ENCODE results near the gene GPHB5. TPM values are rescaled to one million over a fixed set of nuclear protein-coding genes. Genes with fewer than 3 reads are reported as not detected.

GPHB5 gene, protein sequence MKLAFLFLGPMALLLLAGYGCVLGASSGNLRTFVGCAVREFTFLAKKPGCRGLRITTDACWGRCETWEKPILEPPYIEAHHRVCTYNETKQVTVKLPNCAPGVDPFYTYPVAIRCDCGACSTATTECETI
- not detected in 2 replicates for total RNA-seq

DNA sequence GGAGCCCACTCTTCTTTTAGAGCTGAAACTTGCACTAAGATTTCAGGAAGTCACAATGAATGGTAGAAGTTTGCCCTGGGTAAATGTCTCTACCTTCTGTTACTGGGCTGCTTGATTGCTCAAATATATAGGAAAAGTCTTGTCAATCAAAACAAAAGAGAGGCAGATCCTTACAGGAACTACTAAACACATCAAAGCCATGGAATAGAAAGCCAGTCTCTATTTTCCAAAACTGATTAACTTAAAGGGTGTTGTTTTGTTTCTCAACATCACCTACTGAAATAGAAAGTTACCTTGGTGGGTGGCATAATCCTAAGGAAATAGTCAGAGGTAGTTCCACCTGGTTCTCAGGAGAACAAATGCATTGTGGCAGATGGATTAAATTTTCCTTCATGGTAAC is at the start of gene GPHB5:
GPHB5 (minus strand) TSS at position 101 of the 400 bp plus-strand sequence. CDS start 1,086 bp downstream, outside the sequence.
- Histone ChIP-seq H3K4me3 (ENCODE audit: low read depth, low read length) (no peak within 1 kb of the TSS), H3K36me3 (ENCODE audit: control insufficient read depth, insufficient read depth, low read length) (no peaks in the 10 kb centered on the region), H3K27me3 (ENCODE audit: control insufficient read depth, insufficient read depth, low read length) (no peaks in the 10 kb centered on the region)
- TF ChIP-seq, protein P1, sequence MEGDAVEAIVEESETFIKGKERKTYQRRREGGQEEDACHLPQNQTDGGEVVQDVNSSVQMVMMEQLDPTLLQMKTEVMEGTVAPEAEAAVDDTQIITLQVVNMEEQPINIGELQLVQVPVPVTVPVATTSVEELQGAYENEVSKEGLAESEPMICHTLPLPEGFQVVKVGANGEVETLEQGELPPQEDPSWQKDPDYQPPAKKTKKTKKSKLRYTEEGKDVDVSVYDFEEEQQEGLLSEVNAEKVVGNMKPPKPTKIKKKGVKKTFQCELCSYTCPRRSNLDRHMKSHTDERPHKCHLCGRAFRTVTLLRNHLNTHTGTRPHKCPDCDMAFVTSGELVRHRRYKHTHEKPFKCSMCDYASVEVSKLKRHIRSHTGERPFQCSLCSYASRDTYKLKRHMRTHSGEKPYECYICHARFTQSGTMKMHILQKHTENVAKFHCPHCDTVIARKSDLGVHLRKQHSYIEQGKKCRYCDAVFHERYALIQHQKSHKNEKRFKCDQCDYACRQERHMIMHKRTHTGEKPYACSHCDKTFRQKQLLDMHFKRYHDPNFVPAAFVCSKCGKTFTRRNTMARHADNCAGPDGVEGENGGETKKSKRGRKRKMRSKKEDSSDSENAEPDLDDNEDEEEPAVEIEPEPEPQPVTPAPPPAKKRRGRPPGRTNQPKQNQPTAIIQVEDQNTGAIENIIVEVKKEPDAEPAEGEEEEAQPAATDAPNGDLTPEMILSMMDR (IDR thresholded peaks at IDR 0.05; ENCODE audit: insufficient read depth, low read length, poor library complexity, severe bottlenecking): no peak
- no peak for DNase-seq (ENCODE audit: low read depth)

DNA sequence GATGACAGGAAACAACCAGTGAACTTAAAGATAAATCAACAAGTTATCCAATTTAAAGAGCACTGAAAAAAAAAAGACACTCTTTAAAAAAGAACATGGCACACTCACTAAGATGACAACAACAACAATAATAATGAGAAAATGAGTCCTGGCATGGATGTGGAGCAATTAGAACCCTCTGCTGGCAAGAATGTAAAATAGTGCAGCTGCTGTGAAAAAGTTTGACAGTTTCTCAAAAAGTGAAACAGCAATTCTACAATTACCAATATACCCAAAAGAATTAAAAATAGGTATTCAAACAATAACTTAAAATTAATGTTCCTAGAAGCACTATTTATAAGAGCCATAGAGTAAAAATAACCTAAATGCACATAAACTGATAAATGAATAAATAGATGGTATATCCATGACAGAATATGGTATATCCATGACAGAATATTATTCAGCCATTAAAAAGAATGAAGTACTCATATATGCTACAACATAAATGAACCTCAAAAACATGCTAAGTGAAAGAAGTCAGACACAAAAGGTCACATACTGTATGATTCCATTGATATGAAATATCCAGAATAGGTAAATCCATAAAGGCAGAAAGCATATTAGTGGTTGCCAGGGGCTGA is 49.1 kb upstream of the GPHB5 start:
- H3K36me3 ChIP-seq (ENCODE audit: control insufficient read depth, insufficient read depth, low read length): no peaks in the 10 kb centered on the region
- DNase-seq (ENCODE audit: low read depth): no peak
- H3K27me3 ChIP-seq (ENCODE audit: control insufficient read depth, insufficient read depth, low read length): no peaks in the 10 kb centered on the region
- H3K4me3 ChIP-seq (ENCODE audit: low read depth, low read length): no peak overlapping the region
- TF ChIP-seq, protein P1 (IDR thresholded peaks at IDR 0.05; ENCODE audit: insufficient read depth, low read length, poor library complexity, severe bottlenecking): no peak

DNA sequence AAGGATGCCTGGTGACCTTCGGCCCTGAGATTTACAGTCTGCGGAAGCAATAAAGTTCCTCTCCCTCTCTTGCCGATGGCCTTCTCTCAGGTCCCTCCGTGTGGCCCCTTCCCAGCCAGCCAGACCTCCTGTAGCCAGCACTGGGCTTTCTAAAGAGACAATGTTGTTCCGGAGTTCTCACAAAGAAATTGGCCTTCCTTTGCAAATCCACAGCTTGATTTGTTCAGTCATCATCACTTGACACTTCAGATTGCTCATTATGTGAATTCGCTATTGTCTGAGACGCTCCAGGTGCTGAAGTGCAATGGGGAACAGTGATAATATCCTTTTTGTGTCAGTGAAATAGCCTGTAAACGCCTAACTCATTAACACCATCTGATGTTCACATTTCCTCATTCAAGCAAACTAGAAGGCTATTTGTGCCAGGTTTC is 43.7 kb upstream of the GPHB5 start:
- TF ChIP-seq, protein P1 (IDR thresholded peaks at IDR 0.05; ENCODE audit: insufficient read depth, low read length, poor library complexity, severe bottlenecking): no peak
- H3K36me3 ChIP-seq (ENCODE audit: control insufficient read depth, insufficient read depth, low read length): no peaks in the 10 kb centered on the region
- no peak for DNase-seq (ENCODE audit: low read depth)
- H3K27me3 ChIP-seq (ENCODE audit: control insufficient read depth, insufficient read depth, low read length): no peaks in the 10 kb centered on the region
- H3K4me3 ChIP-seq (ENCODE audit: low read depth, low read length): no peak overlapping the region

DNA sequence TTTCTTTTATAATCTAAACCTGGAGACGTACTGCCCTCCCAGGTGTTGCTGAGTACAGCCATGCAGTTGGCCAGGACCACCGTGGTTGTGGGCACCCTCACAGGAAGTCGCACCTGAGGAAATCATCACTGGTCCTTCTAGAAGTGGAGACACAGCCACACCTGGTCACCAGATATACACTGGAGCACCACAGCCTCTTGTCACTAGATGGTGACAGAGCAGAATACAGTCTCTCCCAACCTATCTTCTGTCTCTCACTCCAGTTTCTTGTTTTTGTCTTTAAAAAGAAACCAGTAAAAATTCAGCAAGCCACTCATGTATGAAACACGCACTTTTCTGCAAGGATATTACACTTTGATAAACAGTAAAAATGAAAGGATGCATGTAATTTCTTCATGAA is 43.1 kb upstream of the GPHB5 start:
- TF ChIP-seq, protein P1 (IDR thresholded peaks at IDR 0.05; ENCODE audit: insufficient read depth, low read length, poor library complexity, severe bottlenecking): no peak
- H3K27me3 ChIP-seq (ENCODE audit: control insufficient read depth, insufficient read depth, low read length): no peaks in the 10 kb centered on the region
- no peak for DNase-seq (ENCODE audit: low read depth)
- no peaks in the 10 kb centered on the region for H3K36me3 ChIP-seq (ENCODE audit: control insufficient read depth, insufficient read depth, low read length)
- no peak overlapping the region for H3K4me3 ChIP-seq (ENCODE audit: low read depth, low read length)

DNA sequence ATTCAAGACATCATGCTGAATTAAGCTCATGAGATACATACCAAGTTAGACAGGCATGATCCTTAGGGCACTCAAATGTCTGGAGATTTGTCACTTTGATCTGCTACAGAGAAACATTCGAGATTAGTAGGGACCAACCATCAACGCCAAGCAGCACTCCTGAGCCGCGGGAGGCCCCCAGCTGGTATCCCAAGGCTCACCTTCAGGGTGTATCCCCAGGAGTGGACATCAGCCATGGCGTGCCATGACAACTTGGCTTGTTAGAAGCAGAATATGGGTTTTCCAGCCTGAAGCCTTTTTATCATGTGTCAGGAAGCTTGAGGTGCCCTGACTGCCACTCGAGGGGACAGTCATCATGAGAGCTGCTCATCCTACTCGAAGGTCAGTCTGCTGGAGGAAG is 39.1 kb upstream of the GPHB5 start:
- H3K36me3 ChIP-seq (ENCODE audit: control insufficient read depth, insufficient read depth, low read length): no peaks in the 10 kb centered on the region
- no peak for DNase-seq (ENCODE audit: low read depth)
- no peak overlapping the region for H3K4me3 ChIP-seq (ENCODE audit: low read depth, low read length)
- TF ChIP-seq, protein P1 (IDR thresholded peaks at IDR 0.05; ENCODE audit: insufficient read depth, low read length, poor library complexity, severe bottlenecking): no peak
- no peaks in the 10 kb centered on the region for H3K27me3 ChIP-seq (ENCODE audit: control insufficient read depth, insufficient read depth, low read length)

DNA sequence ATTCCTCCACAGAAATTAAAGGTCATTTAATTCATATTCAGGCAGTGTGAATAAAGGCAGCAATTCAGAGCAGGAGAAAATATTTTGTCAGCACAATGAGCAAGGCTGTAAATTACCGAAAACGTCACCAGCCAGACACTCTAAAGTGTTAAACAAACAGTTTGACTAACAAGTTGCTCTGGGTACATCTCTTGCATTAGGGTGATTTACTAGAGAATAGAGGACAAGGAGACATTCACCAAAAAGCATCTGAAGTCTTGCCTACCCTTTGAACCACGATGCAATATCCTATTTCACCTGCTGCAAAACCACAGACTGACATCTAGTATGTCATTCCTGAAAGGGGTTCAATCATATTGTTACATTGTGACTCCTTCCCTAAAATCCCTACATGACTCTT is 27.1 kb upstream of the GPHB5 start:
- TF ChIP-seq, protein P1 (IDR thresholded peaks at IDR 0.05; ENCODE audit: insufficient read depth, low read length, poor library complexity, severe bottlenecking): no peak

More for the DNA sequence above, 27.1 kb upstream of the GPHB5 start:
- DNase-seq (ENCODE audit: low read depth): no peak
- Histone ChIP-seq H3K27me3 (ENCODE audit: control insufficient read depth, insufficient read depth, low read length) (no peaks in the 10 kb centered on the region), H3K36me3 (ENCODE audit: control insufficient read depth, insufficient read depth, low read length) (no peaks in the 10 kb centered on the region), H3K4me3 (ENCODE audit: low read depth, low read length) (no peak overlapping the region)

Data from kidney epithelial cell (primary cell).